A172 (cell line): ENCODE data around the gene MEGF11. TPM values are rescaled to one million over a fixed set of nuclear protein-coding genes. Genes with fewer than 3 reads are reported as not detected.

Experiments used
- DNase-seq: peaks from one replicate; pipeline ENCODE4 v3.0.0-alpha.2; 2015; ENCODE audit warnings: low spot score
- total RNA-seq: library from RNA; depleted of rRNA; stranded (reverse); fragments of >200 nt; shearing (Covaris generic); gene quantifications from 2 replicates; pipeline ENCODE4 v1.2.3, GENCODE V29; 2014

Gene MEGF11
- total RNA-seq, 1 experiment from 2014 or later = 0.57 TPM

GRCh38 chr15:66144978-66145725, 108.4 kb downstream of the MEGF11 start:
- DNase-seq = no peak

GRCh38 chr15:66142285-66142684, 111.3 kb downstream of the MEGF11 start:
- no peak for DNase-seq

- DNase-seq = no peak
Observed at GRCh38 chr15:66139591-66140207, 113.9 kb downstream of the MEGF11 start.

GRCh38 chr15:66138892-66139590, 114.5 kb downstream of the MEGF11 start:
- DNase-seq = no peak

- DNase-seq = no peak
Observed at GRCh38 chr15:66138096-66138783, 115.3 kb downstream of the MEGF11 start.

GRCh38 chr15:66136948-66137347, 116.6 kb downstream of the MEGF11 start:
- DNase-seq = no peak

GRCh38 chr15:66135664-66136063, 117.9 kb downstream of the MEGF11 start:
- DNase-seq = no peak

- no peak for DNase-seq
Observed at GRCh38 chr15:66134284-66134683, 119.3 kb downstream of the MEGF11 start.

GRCh38 chr15:66133247-66133885, 120.2 kb downstream of the MEGF11 start:
- no peak for DNase-seq

- DNase-seq = no peak
Observed at GRCh38 chr15:66132251-66132816, 121.2 kb downstream of the MEGF11 start.

GRCh38 chr15:66131831-66132230, 121.7 kb downstream of the MEGF11 start:
- no peak for DNase-seq

- no peak for DNase-seq
Observed at GRCh38 chr15:66131200-66131599, 122.3 kb downstream of the MEGF11 start.

- DNase-seq = no peak
Observed at GRCh38 chr15:66130496-66131034, 123.0 kb downstream of the MEGF11 start.

- DNase-seq = no peak
Observed at GRCh38 chr15:66129586-66129985, 124.0 kb downstream of the MEGF11 start.

- DNase-seq = no peak
Observed at GRCh38 chr15:66128116-66128680, 125.4 kb downstream of the MEGF11 start.

- no peak for DNase-seq
Observed at GRCh38 chr15:66126456-66126855, 127.1 kb downstream of the MEGF11 start.

GRCh38 chr15:66126031-66126441, 127.5 kb downstream of the MEGF11 start:
- DNase-seq = no peak

- no peak for DNase-seq
Observed at GRCh38 chr15:66124651-66125050, 128.9 kb downstream of the MEGF11 start.

- no peak for DNase-seq
Observed at GRCh38 chr15:66123799-66124198, 129.8 kb downstream of the MEGF11 start.

GRCh38 chr15:66120422-66120821, 133.1 kb downstream of the MEGF11 start:
- DNase-seq = no peak

GRCh38 chr15:66117841-66118240, 135.7 kb downstream of the MEGF11 start:
- no peak for DNase-seq
